Measurements from ENCODE around the gene OR2V1.

OR2V1 gene

GRCh38 chr5:181160152-181160754 lies 29.3 kb upstream of the OR2V1 start:
- peak overlapping the region; percentile 54 for H3K27ac ChIP-seq (ENCODE audit: low read depth, low read length)

GRCh38 chr5:181159286-181160151 lies 28.6 kb upstream of the OR2V1 start:
- no peak overlapping the region for H3K4me3 ChIP-seq (ENCODE audit: low read length)
- H3K4me1 ChIP-seq (ENCODE audit: control insufficient read depth, low read length): peaks cover 34% of the 10 kb centered on the region
- no peaks in the 10 kb centered on the region for H3K9me2 ChIP-seq (replicated peaks; ENCODE audit: control insufficient read depth, low read length)
- TF ChIP-seq CTCF (IDR thresholded peaks at IDR 0.05; ENCODE audit: low read depth, low read length, poor library complexity, severe bottlenecking) (peak; percentile 91), EZH2phosphoT487 (IDR thresholded peaks at IDR 0.05; ENCODE audit: borderline replicate concordance, low read length) (no peak)
- no peaks in the 10 kb centered on the region for H3K79me2 ChIP-seq (ENCODE audit: control insufficient read depth, low read length)
- peak overlapping the region; percentile 57 for H3K4me2 ChIP-seq (ENCODE audit: low read length)
- H3K9me3 ChIP-seq (ENCODE audit: control insufficient read depth, insufficient read depth, low read length): no peaks in the 10 kb centered on the region; the same call in 1 of the 2 replicates
- H4K20me1 ChIP-seq (ENCODE audit: control insufficient read depth, insufficient read depth, low read depth, low read length): no peaks in the 10 kb centered on the region
- H3K27me3 ChIP-seq (ENCODE audit: control insufficient read depth, low read length): no peaks in the 10 kb centered on the region
- H3K36me3 ChIP-seq (ENCODE audit: control insufficient read depth, low read length): no peaks in the 10 kb centered on the region
- H3F3A ChIP-seq (ENCODE audit: control insufficient read depth, insufficient read depth): peaks cover 17% of the 10 kb centered on the region
- H3K27ac ChIP-seq (ENCODE audit: low read depth, low read length): peak overlapping the region; percentile 54; the same call in 1 of the 2 replicates

More at GRCh38 chr5:181160152-181160754, 29.3 kb upstream of the OR2V1 start:
- Histone ChIP-seq H3K4me2 (ENCODE audit: low read length) (peak overlapping the region; percentile 57), H3K4me3 (ENCODE audit: low read length) (peak overlapping the region; percentile 65), H3K9me2 (replicated peaks; ENCODE audit: control insufficient read depth, low read length) (no peaks in the 10 kb centered on the region), H3K79me2 (ENCODE audit: control insufficient read depth, low read length) (no peaks in the 10 kb centered on the region), H3K36me3 (ENCODE audit: control insufficient read depth, low read length) (no peaks in the 10 kb centered on the region), H3K4me1 (ENCODE audit: control insufficient read depth, low read length) (peaks cover 35% of the 10 kb centered on the region), H3K27me3 (ENCODE audit: control insufficient read depth, low read length) (no peaks in the 10 kb centered on the region), H3F3A (ENCODE audit: control insufficient read depth, insufficient read depth) (peaks cover 17% of the 10 kb centered on the region), H4K20me1 (ENCODE audit: control insufficient read depth, insufficient read depth, low read depth, low read length) (no peaks in the 10 kb centered on the region), H3K9me3 (ENCODE audit: control insufficient read depth, insufficient read depth, low read length) (no peaks in the 10 kb centered on the region; the same call in 1 of the 2 replicates)
- TF ChIP-seq EZH2phosphoT487 (IDR thresholded peaks at IDR 0.05; ENCODE audit: borderline replicate concordance, low read length) (no peak), CTCF (IDR thresholded peaks at IDR 0.05; ENCODE audit: low read depth, low read length, poor library complexity, severe bottlenecking) (no peak)

GRCh38 chr5:181158869-181159268 lies 27.9 kb upstream of the OR2V1 start:
- TF ChIP-seq CTCF (IDR thresholded peaks at IDR 0.05; ENCODE audit: low read depth, low read length, poor library complexity, severe bottlenecking): no peak
- TF ChIP-seq EZH2phosphoT487 (IDR thresholded peaks at IDR 0.05; ENCODE audit: borderline replicate concordance, low read length): no peak
- Histone ChIP-seq H3K4me3 (ENCODE audit: low read length) (no peak overlapping the region), H3K9me2 (replicated peaks; ENCODE audit: control insufficient read depth, low read length) (no peaks in the 10 kb centered on the region), H3K9me3 (ENCODE audit: control insufficient read depth, insufficient read depth, low read length) (no peaks in the 10 kb centered on the region; the same call in 1 of the 2 replicates), H3K27me3 (ENCODE audit: control insufficient read depth, low read length) (no peaks in the 10 kb centered on the region), H3K4me1 (ENCODE audit: control insufficient read depth, low read length) (peaks cover 34% of the 10 kb centered on the region), H3K27ac (ENCODE audit: low read depth, low read length) (no peak overlapping the region), H3K4me2 (ENCODE audit: low read length) (no peak overlapping the region), H3K36me3 (ENCODE audit: control insufficient read depth, low read length) (no peaks in the 10 kb centered on the region), H4K20me1 (ENCODE audit: control insufficient read depth, insufficient read depth, low read depth, low read length) (no peaks in the 10 kb centered on the region), H3K79me2 (ENCODE audit: control insufficient read depth, low read length) (no peaks in the 10 kb centered on the region), H3F3A (ENCODE audit: control insufficient read depth, insufficient read depth) (peaks cover 17% of the 10 kb centered on the region)

Measured in DOHH2 (cell line).